ENCODE results near the gene METTL22. TPM values are rescaled to one million over a fixed set of nuclear protein-coding genes. Genes with fewer than 3 reads are reported as not detected.

The METTL22 gene
- total and polyA plus RNA-seq, 10 of the 15 experiments (the other 5 are each of a cell fraction or from before 2014, with no cell fraction given), result 6.4 to 34.7 (median 18.8) TPM

DNA sequence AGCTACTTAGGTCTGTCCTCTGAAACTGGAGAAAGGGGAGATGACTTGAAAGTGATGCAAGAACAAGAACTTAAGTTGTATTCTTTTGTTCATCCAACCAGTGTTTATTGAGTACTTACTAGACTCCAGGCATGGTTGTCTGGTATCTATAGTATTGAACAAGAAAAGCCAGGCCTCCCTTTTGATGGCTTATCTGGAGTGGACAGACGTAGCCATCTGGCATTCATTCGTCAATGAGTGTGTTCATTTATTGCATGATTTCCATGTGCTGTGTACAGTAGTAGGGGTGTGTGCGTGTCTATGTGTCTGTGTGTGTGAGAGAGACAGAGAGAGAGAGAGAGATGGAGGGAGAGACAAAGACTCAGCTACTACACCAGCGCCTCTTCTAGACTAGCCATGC lies 62.1 kb downstream of the METTL22 start:
- intact Hi-C loops (cut with micrococcal nuclease; ENCODE audit: unreplicated experiment), result no loop called here
- H3K27me3 ChIP-seq (replicated peaks in 1 of 2; ENCODE audit: control insufficient read depth in 2 of 2, insufficient read depth in 2 of 2, low read length in 1 of 2), result no peaks in the 10 kb centered on the region
- ChIA-PET CTCF (no interaction called here), POLR2A (interaction anchor here (0.6 kb wide), 1 partner anchor 1843 kb away, joined by 3 read pairs; no protein-coding TSS in a partner anchor), RAD21 (ENCODE audit: unreplicated experiment) (no interaction called here), SMC1A (ENCODE audit: uncharacterized antibody, unreplicated experiment) (no interaction called here)
- no peak for ATAC-seq
- H3K79me2 ChIP-seq (ENCODE audit: control insufficient read depth, insufficient read depth, low read length), result no peaks in the 10 kb centered on the region
- H3K9ac ChIP-seq (ENCODE audit: control insufficient read depth, insufficient read depth, low read length), result no peak overlapping the region
- H4K20me1 ChIP-seq (ENCODE audit: control insufficient read depth, insufficient read depth), result no peaks in the 10 kb centered on the region; the same call in 1 of the 2 replicates
- BruUV-seq (replicated peaks), result no TSS peak
- no peaks in the 10 kb centered on the region; the same call in 1 of the 3 replicates for H3K9me3 ChIP-seq (replicated peaks; ENCODE audit: control insufficient read depth, insufficient read depth, low read length)
- H3K27ac ChIP-seq (ENCODE audit: control insufficient read depth, insufficient read depth), result no peak overlapping the region
- no peak for TF ChIP-seq FOXK2 (IDR thresholded peaks at IDR 0.05)
- TF ChIP-seq, protein P1, sequence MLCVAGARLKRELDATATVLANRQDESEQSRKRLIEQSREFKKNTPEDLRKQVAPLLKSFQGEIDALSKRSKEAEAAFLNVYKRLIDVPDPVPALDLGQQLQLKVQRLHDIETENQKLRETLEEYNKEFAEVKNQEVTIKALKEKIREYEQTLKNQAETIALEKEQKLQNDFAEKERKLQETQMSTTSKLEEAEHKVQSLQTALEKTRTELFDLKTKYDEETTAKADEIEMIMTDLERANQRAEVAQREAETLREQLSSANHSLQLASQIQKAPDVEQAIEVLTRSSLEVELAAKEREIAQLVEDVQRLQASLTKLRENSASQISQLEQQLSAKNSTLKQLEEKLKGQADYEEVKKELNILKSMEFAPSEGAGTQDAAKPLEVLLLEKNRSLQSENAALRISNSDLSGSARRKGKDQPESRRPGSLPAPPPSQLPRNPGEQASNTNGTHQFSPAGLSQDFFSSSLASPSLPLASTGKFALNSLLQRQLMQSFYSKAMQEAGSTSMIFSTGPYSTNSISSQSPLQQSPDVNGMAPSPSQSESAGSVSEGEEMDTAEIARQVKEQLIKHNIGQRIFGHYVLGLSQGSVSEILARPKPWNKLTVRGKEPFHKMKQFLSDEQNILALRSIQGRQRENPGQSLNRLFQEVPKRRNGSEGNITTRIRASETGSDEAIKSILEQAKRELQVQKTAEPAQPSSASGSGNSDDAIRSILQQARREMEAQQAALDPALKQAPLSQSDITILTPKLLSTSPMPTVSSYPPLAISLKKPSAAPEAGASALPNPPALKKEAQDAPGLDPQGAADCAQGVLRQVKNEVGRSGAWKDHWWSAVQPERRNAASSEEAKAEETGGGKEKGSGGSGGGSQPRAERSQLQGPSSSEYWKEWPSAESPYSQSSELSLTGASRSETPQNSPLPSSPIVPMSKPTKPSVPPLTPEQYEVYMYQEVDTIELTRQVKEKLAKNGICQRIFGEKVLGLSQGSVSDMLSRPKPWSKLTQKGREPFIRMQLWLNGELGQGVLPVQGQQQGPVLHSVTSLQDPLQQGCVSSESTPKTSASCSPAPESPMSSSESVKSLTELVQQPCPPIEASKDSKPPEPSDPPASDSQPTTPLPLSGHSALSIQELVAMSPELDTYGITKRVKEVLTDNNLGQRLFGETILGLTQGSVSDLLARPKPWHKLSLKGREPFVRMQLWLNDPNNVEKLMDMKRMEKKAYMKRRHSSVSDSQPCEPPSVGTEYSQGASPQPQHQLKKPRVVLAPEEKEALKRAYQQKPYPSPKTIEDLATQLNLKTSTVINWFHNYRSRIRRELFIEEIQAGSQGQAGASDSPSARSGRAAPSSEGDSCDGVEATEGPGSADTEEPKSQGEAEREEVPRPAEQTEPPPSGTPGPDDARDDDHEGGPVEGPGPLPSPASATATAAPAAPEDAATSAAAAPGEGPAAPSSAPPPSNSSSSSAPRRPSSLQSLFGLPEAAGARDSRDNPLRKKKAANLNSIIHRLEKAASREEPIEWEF (IDR thresholded peaks at IDR 0.05; ENCODE audit: insufficient replicate concordance, low read depth, low read length), result no peak
- no peak for TF ChIP-seq IKZF2 (IDR thresholded peaks at IDR 0.05)
- no peak for TF ChIP-seq BCL3 (IDR thresholded peaks at IDR 0.05; ENCODE audit: borderline replicate concordance, insufficient read depth, low read depth, low read length, poor library complexity, severe bottlenecking)
- TF ChIP-seq, protein P2, sequence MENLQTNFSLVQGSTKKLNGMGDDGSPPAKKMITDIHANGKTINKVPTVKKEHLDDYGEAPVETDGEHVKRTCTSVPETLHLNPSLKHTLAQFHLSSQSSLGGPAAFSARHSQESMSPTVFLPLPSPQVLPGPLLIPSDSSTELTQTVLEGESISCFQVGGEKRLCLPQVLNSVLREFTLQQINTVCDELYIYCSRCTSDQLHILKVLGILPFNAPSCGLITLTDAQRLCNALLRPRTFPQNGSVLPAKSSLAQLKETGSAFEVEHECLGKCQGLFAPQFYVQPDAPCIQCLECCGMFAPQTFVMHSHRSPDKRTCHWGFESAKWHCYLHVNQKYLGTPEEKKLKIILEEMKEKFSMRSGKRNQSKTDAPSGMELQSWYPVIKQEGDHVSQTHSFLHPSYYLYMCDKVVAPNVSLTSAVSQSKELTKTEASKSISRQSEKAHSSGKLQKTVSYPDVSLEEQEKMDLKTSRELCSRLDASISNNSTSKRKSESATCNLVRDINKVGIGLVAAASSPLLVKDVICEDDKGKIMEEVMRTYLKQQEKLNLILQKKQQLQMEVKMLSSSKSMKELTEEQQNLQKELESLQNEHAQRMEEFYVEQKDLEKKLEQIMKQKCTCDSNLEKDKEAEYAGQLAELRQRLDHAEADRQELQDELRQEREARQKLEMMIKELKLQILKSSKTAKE (IDR thresholded peaks at IDR 0.05; ENCODE audit: low read depth, poor library complexity, severe bottlenecking), result no peak
- no peak for TF ChIP-seq IRF5 (IDR thresholded peaks at IDR 0.05; ENCODE audit: borderline replicate concordance)
- no peak for TF ChIP-seq SIX5 (IDR thresholded peaks at IDR 0.05; ENCODE audit: low read depth, low read length, severe bottlenecking)
- TF ChIP-seq NBN (IDR thresholded peaks at IDR 0.05), result no peak
- no peak for TF ChIP-seq RELA (IDR thresholded peaks at IDR 0.05; ENCODE audit: borderline replicate concordance, partially characterized antibody)
- TF ChIP-seq BHLHE40 (IDR thresholded peaks at IDR 0.05; ENCODE audit: borderline replicate concordance in 1 of 2, low read depth in 2 of 2, low read length in 1 of 2), result no peak
- H3K4me3 ChIP-seq, result no peak overlapping the region
- DNase-seq (ENCODE audit: low read depth, low spot score), result no peak
- H2AFZ ChIP-seq (ENCODE audit: control insufficient read depth, low read depth, low read length), result no peak overlapping the region
- no peaks in the 10 kb centered on the region for H3K4me1 ChIP-seq (ENCODE audit: control insufficient read depth, insufficient read depth, low read length)
- no peak for FAIRE-seq
- in situ Hi-C loops (cut with MboI), result no loop called here
- H3K4me2 ChIP-seq (ENCODE audit: control insufficient read depth, insufficient read depth), result no peak overlapping the region
- WGBS (ENCODE audit: insufficient coverage, insufficient replicate concordance, low lambda C conversion rate, missing lambda C conversion rate), result 63% methylated on average over 4 of the region's 4 CpGs
- H3K36me3 ChIP-seq (ENCODE audit: control insufficient read depth in 2 of 2, insufficient read depth in 2 of 2, low read length in 1 of 2), result no peaks in the 10 kb centered on the region

Measured in GM12878 (cell line).